SK-N-SH treated with all-trans-retinoic acid at 6 μM for 48 hours (cell line): ENCODE measurements around the gene GZMM.

Source experiments
- ATAC-seq: fragments of 200-7000 bp; cut with Tn5 transposase; 3 replicates; pipeline ENCODE4 v1.9.1; 2020; ENCODE audit warnings: mild to moderate bottlenecking, moderate library complexity
- ARNTL ChIP-seq: fragments of 450-650 bp; formaldehyde crosslinking; IDR thresholded peaks from 2 replicates; pipeline ENCODE4 v1.5.0; 2020; ENCODE audit warnings: low read depth, mild to moderate bottlenecking, moderate library complexity, borderline replicate concordance
- BACH2 ChIP-seq: fragments of 250-450 bp; sonication (Bioruptor Pico); IDR thresholded peaks from 2 replicates; pipeline ENCODE4 v1.9.0; 2021; ENCODE audit warnings: mild to moderate bottlenecking, borderline replicate concordance
- CREB5 ChIP-seq: fragments of 250-450 bp; sonication (Bioruptor Pico); IDR thresholded peaks from 2 replicates; pipeline ENCODE4 v1.5.1; 2020; ENCODE audit warnings: low read depth, mild to moderate bottlenecking, moderate library complexity
- CSDC2 ChIP-seq: fragments of 250-450 bp; sonication (Bioruptor Pico); IDR thresholded peaks from 2 replicates; pipeline ENCODE4 v1.5.0; 2020; ENCODE audit warnings: mild to moderate bottlenecking, moderate library complexity
- ESRRG ChIP-seq: fragments of 250-450 bp; sonication (Bioruptor Pico); IDR thresholded peaks from 2 replicates; pipeline ENCODE4 v1.6.1; 2021; ENCODE audit warnings: mild to moderate bottlenecking
- GLIS3 ChIP-seq: fragments of 250-450 bp; sonication (Bioruptor Pico); IDR thresholded peaks from 2 replicates; pipeline ENCODE4 v1.5.0; 2020; ENCODE audit warnings: mild to moderate bottlenecking, moderate library complexity
- ISL1 ChIP-seq: fragments of 250-450 bp; sonication (Bioruptor Pico); IDR thresholded peaks from 2 replicates; pipeline ENCODE4 v2.1.2; 2022; ENCODE audit warnings: mild to moderate bottlenecking, moderate library complexity
- OSR1 ChIP-seq: fragments of 250-450 bp; sonication (Bioruptor Pico); IDR thresholded peaks from 2 replicates; pipeline ENCODE4 v1.8.0; 2022; ENCODE audit warnings: moderate library complexity, mild to moderate bottlenecking, inconsistent platforms
- PATZ1 ChIP-seq: fragments of 250-450 bp; sonication (Bioruptor Pico); IDR thresholded peaks from 2 replicates; pipeline ENCODE4 v1.8.0; 2020; ENCODE audit warnings: mild to moderate bottlenecking, moderate library complexity, borderline replicate concordance
- POU6F1 ChIP-seq: fragments of 250-450 bp; sonication (Bioruptor Pico); IDR thresholded peaks from 2 replicates; pipeline ENCODE4 v1.8.0; 2021; ENCODE audit warnings: low read depth, mild to moderate bottlenecking, moderate library complexity, borderline replicate concordance
- PPARA ChIP-seq: fragments of 250-450 bp; sonication (Bioruptor Pico); IDR thresholded peaks from 2 replicates; pipeline ENCODE4 v1.5.0; 2020; ENCODE audit warnings: mild to moderate bottlenecking, borderline replicate concordance
- RARB ChIP-seq: fragments of 250-450 bp; sonication (Bioruptor Pico); IDR thresholded peaks from 2 replicates; pipeline ENCODE4 v1.8.0; 2021; ENCODE audit warnings: mild to moderate bottlenecking, moderate library complexity
- SNAI2 ChIP-seq: fragments of 250-450 bp; sonication (Bioruptor Pico); IDR thresholded peaks from 2 replicates; pipeline ENCODE4 v1.5.0; 2020; ENCODE audit warnings: mild to moderate bottlenecking, moderate library complexity
- TOX ChIP-seq: fragments of 250-450 bp; sonication (Bioruptor Pico); IDR thresholded peaks from 2 replicates; pipeline ENCODE4 v1.8.0; 2021; ENCODE audit warnings: mild to moderate bottlenecking, moderate library complexity, borderline replicate concordance
- ZC3H10 ChIP-seq: fragments of 250-450 bp; sonication (Bioruptor Pico); IDR thresholded peaks from 2 replicates; pipeline ENCODE4 v1.5.1; 2021; ENCODE audit warnings: mild to moderate bottlenecking, moderate library complexity
- ZFP3 ChIP-seq: fragments of 250-450 bp; sonication (Bioruptor Pico); IDR thresholded peaks from 2 replicates; pipeline ENCODE4 v1.5.0; 2020; ENCODE audit warnings: mild to moderate bottlenecking, moderate library complexity
- ZFP30 ChIP-seq: fragments of 450-650 bp; formaldehyde crosslinking; IDR thresholded peaks from 2 replicates; pipeline ENCODE4 v1.5.0; 2022; ENCODE audit warnings: mild to moderate bottlenecking, moderate library complexity
- ZNF565 ChIP-seq: fragments of 450-650 bp; formaldehyde crosslinking; conservative IDR thresholded peaks from 2 replicates; pipeline ENCODE4 v1.5.0; 2020; ENCODE audit warnings: low read depth, mild to moderate bottlenecking, moderate library complexity
- ZNF70 ChIP-seq: fragments of 450-650 bp; formaldehyde crosslinking; IDR thresholded peaks from 2 replicates; pipeline ENCODE4 v1.5.0; 2020; ENCODE audit warnings: mild to moderate bottlenecking, moderate library complexity
- ZNF8 ChIP-seq: fragments of 450-650 bp; formaldehyde crosslinking; IDR thresholded peaks from 2 replicates; pipeline ENCODE4 v1.5.0; 2020; ENCODE audit warnings: mild to moderate bottlenecking, moderate library complexity
- TF ChIP-seq, protein P1 (sequence below): fragments of 250-450 bp; sonication (Bioruptor Pico); IDR thresholded peaks from 2 replicates; pipeline ENCODE4 v1.5.1; 2021; ENCODE audit warnings: mild to moderate bottlenecking, moderate library complexity
- TF ChIP-seq, protein P2 (sequence below): fragments of 250-450 bp; sonication (Bioruptor Pico); IDR thresholded peaks from 2 replicates; pipeline ENCODE4 v1.5.0; 2020; ENCODE audit warnings: mild to moderate bottlenecking, moderate library complexity

Gene GZMM

GRCh38 chr19:504616-505015, 39.2 kb upstream of the GZMM start:
- ATAC-seq: no peak
- TF ChIP-seq ESRRG (CRISPR knock-in tag) (no peak), TOX (CRISPR knock-in tag) (no peak), ZNF565 (CRISPR knock-in tag) (no peak), SNAI2 (no peak)

DNA sequence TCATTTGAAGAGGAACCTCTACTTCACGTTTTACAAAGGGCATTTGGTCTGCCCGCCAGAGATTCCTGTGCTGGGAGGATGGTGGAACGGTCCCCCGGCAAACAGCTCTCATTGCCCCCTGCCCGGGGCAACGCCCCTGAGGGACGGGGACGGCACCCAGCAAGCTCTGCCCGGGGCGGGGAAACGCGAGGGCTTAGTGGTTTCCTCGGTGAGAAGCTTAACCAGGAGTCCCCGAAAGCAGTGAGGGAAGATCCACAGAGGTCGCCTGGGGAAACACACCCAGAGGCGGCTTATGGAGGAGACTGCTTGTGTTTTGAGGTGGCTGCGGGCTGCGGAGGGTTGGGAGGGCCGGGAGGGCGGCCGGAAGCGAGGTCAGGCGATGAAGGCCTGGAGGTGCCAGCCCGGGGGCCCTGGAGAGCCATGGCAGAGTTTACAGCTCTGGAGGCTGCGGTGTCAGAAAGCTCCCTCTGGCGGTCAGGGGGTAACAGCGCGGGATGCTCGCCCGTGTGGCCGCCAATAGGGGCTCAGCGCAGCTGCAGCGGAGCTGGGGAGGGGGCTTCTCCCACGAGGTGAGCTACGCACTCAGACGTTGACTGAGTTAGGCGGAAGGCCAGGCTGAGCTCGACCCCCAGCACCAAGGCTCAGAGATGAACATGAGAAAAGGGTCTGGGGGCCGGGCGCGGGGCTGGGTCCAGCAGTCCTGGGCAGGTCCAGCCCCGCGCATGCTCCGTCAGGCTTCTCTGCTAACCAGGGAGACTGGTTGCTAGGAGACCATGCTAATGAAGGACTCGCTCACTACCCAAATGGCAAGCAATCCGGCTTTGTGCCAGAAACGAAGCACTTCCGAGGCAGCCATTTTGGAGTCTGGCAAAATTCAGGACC, 37.2 kb upstream of the GZMM start:
- ATAC-seq: peak; percentile 84
- TF ChIP-seq TOX (CRISPR knock-in tag) (no peak), PATZ1 (CRISPR knock-in tag) (0 out of 2 replicates have a peak, but pooled peaks have one; percentile 15)

- ATAC-seq: peak; percentile 93
- no peak for TF ChIP-seq RARB (CRISPR knock-in tag)
- TF ChIP-seq POU6F1: no peak
- TF ChIP-seq ZNF565 (CRISPR knock-in tag): no peak; the same call in 1 of the 2 replicates
- TF ChIP-seq, protein P1, sequence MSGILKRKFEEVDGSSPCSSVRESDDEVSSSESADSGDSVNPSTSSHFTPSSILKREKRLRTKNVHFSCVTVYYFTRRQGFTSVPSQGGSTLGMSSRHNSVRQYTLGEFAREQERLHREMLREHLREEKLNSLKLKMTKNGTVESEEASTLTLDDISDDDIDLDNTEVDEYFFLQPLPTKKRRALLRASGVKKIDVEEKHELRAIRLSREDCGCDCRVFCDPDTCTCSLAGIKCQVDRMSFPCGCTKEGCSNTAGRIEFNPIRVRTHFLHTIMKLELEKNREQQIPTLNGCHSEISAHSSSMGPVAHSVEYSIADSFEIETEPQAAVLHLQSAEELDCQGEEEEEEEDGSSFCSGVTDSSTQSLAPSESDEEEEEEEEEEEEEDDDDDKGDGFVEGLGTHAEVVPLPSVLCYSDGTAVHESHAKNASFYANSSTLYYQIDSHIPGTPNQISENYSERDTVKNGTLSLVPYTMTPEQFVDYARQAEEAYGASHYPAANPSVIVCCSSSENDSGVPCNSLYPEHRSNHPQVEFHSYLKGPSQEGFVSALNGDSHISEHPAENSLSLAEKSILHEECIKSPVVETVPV (CRISPR knock-in tag): no peak
- no peak for TF ChIP-seq ZC3H10 (CRISPR knock-in tag)
- no peak for TF ChIP-seq ZNF8 (CRISPR knock-in tag)
- no peak for TF ChIP-seq ISL1 (CRISPR knock-in tag)
- TF ChIP-seq PPARA (CRISPR knock-in tag): no peak
- TF ChIP-seq ARNTL (CRISPR knock-in tag): no peak
- TF ChIP-seq ZFP3 (CRISPR knock-in tag): peak; percentile 40; the same call in 1 of the 2 replicates
- TF ChIP-seq CSDC2 (CRISPR knock-in tag): peak; percentile 49; the same call in 1 of the 2 replicates
- TF ChIP-seq BACH2 (CRISPR knock-in tag): no peak
- no peak for TF ChIP-seq PATZ1 (CRISPR knock-in tag)
- no peak for TF ChIP-seq CREB5 (CRISPR knock-in tag)
- no peak for TF ChIP-seq ZFP30 (CRISPR knock-in tag)
- no peak for TF ChIP-seq ZNF70
- no peak for TF ChIP-seq OSR1 (CRISPR knock-in tag)
- peak; percentile 74 for TF ChIP-seq SNAI2
- no peak for TF ChIP-seq TOX (CRISPR knock-in tag)
- TF ChIP-seq ESRRG (CRISPR knock-in tag): no peak
- TF ChIP-seq, protein P2, sequence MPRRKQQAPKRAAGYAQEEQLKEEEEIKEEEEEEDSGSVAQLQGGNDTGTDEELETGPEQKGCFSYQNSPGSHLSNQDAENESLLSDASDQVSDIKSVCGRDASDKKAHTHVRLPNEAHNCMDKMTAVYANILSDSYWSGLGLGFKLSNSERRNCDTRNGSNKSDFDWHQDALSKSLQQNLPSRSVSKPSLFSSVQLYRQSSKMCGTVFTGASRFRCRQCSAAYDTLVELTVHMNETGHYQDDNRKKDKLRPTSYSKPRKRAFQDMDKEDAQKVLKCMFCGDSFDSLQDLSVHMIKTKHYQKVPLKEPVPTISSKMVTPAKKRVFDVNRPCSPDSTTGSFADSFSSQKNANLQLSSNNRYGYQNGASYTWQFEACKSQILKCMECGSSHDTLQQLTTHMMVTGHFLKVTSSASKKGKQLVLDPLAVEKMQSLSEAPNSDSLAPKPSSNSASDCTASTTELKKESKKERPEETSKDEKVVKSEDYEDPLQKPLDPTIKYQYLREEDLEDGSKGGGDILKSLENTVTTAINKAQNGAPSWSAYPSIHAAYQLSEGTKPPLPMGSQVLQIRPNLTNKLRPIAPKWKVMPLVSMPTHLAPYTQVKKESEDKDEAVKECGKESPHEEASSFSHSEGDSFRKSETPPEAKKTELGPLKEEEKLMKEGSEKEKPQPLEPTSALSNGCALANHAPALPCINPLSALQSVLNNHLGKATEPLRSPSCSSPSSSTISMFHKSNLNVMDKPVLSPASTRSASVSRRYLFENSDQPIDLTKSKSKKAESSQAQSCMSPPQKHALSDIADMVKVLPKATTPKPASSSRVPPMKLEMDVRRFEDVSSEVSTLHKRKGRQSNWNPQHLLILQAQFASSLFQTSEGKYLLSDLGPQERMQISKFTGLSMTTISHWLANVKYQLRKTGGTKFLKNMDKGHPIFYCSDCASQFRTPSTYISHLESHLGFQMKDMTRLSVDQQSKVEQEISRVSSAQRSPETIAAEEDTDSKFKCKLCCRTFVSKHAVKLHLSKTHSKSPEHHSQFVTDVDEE (CRISPR knock-in tag): peak; percentile 82
- 0 out of 2 replicates have a peak, but pooled peaks have one; percentile 25 for TF ChIP-seq GLIS3
Observed at GRCh38 chr19:507286-508203, 36.3 kb upstream of the GZMM start, which contains the start of gene TPGS1. TSS of gene TPGS1 (plus strand) at chr19:507497. CDS start at chr19:507507, 10 bp downstream.
